A673 (cell line): ENCODE data around the gene SPECC1L.
A peak's percentile ranks its signal among the peaks of the same experiment; 100 is the strongest.

Source experiments
- EZH2 ChIP-seq: fragments of 200-600 bp; sonication (generic); IDR thresholded peaks from 2 replicates; pipeline ENCODE4 v1.6.1; 2017; ENCODE audit warnings: borderline replicate concordance, low read depth, mild to moderate bottlenecking, mixed read lengths, antibody characterized with exemption, low read length; ENCODE audit not compliant: poor library complexity, severe bottlenecking
- TF ChIP-seq, protein P1 (sequence below): fragments of 300-800, 200-600 bp; sonication (generic); conservative IDR thresholded peaks from 2 replicates; pipeline ENCODE4 v1.5.1; 2017; ENCODE audit warnings: low read depth, mild to moderate bottlenecking, antibody characterized with exemption, low read length, moderate library complexity, mixed read lengths

DNA sequence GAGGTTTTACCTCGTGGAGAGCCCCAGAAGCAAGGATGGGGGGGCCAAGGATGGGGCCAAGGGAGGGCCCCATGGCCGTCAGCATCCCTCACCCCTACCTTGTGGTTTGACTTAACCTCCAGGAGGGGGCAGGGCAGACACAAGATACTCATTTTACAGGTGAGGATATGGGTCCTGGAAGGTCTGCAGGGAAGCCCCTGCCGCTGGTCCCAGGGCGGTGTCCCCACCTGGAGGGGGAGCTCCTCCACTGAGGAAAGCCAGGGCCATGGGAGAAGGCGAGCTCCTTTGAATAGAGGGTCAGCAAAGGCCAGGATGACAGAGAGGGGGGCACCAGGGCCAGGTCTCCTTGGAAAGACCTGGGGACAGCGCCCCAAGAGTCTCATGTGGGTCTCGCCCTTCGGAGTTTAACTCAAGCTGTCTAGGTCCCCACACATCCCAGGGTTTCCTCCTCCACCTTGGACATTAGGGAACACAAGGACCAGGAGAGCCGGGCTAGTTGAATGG is 150.8 kb downstream of the SPECC1L start:
- TF ChIP-seq, protein P1, sequence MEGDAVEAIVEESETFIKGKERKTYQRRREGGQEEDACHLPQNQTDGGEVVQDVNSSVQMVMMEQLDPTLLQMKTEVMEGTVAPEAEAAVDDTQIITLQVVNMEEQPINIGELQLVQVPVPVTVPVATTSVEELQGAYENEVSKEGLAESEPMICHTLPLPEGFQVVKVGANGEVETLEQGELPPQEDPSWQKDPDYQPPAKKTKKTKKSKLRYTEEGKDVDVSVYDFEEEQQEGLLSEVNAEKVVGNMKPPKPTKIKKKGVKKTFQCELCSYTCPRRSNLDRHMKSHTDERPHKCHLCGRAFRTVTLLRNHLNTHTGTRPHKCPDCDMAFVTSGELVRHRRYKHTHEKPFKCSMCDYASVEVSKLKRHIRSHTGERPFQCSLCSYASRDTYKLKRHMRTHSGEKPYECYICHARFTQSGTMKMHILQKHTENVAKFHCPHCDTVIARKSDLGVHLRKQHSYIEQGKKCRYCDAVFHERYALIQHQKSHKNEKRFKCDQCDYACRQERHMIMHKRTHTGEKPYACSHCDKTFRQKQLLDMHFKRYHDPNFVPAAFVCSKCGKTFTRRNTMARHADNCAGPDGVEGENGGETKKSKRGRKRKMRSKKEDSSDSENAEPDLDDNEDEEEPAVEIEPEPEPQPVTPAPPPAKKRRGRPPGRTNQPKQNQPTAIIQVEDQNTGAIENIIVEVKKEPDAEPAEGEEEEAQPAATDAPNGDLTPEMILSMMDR, result peak; percentile 46
- TF ChIP-seq EZH2, result no peak
